ENCODE data around the gene MAP4K4. TPM values are rescaled to one million over a fixed set of nuclear protein-coding genes. Genes with fewer than 3 reads are reported as not detected.

Gene MAP4K4
- polyA plus RNA-seq, 1 experiment, result 53.5 TPM

DNA sequence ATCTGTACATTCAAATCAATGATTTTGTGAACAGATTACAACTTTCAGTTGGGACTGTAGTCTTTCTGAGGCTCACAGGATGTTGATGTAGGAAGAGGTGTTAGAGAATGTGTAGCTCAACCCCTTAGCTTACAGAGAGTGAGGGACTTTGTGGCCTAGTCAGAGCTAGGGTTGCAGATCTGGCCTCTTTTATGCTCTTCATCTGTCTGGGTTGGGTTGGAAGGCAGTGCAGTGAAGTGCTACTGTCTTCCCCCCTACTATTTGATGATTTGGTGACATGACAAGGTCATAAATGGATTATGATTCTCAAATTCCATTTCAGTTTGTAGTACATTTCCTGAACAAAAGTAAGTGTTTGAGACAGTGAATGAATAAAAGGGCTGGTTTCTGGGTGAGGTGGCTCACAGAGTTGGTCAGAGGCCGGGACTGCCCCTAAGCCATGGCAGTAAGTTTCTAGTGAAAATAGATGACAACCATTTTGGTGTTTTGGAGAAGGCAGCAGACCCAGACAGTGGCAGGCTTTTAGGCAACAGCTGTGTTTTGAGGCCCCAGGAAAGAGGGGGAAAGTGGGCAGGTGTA, 21.6 kb downstream of the MAP4K4 start:
- CTCF ChIA-PET, result no interaction called here
- Histone ChIP-seq H3K4me3 (ENCODE audit: low read depth, low read length) (no peak overlapping the region), H3K27me3 (ENCODE audit: control insufficient read depth, insufficient read depth, low read length) (no peaks in the 10 kb centered on the region), H3K36me3 (ENCODE audit: control insufficient read depth, insufficient read depth, low read length) (peaks cover 4% of the 10 kb centered on the region; the same call in 1 of the 2 replicates)
- POLR2A ChIA-PET, result no interaction called here
- DNase-seq (ENCODE audit: low read depth), result no peak
- TF ChIP-seq, protein P1, sequence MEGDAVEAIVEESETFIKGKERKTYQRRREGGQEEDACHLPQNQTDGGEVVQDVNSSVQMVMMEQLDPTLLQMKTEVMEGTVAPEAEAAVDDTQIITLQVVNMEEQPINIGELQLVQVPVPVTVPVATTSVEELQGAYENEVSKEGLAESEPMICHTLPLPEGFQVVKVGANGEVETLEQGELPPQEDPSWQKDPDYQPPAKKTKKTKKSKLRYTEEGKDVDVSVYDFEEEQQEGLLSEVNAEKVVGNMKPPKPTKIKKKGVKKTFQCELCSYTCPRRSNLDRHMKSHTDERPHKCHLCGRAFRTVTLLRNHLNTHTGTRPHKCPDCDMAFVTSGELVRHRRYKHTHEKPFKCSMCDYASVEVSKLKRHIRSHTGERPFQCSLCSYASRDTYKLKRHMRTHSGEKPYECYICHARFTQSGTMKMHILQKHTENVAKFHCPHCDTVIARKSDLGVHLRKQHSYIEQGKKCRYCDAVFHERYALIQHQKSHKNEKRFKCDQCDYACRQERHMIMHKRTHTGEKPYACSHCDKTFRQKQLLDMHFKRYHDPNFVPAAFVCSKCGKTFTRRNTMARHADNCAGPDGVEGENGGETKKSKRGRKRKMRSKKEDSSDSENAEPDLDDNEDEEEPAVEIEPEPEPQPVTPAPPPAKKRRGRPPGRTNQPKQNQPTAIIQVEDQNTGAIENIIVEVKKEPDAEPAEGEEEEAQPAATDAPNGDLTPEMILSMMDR (IDR thresholded peaks at IDR 0.05; ENCODE audit: insufficient read depth, low read depth, low read length), result no peak

DNA sequence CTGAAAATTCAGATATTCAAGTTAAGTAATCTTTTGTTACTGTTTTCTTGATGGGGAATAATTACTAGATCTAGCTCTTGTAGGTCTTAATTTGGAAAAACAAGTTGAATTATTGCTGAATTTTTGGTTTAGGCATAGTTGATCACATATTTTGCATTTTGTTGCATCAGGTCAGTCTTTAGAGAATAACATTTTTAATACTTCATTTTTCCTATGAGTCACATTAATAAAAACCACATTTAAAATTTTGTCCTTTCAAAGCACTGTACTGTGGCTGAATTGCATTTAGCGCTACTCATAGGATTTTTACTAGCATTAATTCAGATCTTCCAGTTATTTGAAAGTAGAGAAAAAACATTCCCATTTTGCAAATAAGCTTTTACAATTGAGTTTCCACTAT, 23.2 kb downstream of the MAP4K4 start:
- CTCF ChIA-PET, result interaction anchor here (0.9 kb wide), 1 partner anchor 302 kb away, joined by 3 read pairs; no protein-coding TSS in a partner anchor
- no peak for DNase-seq (ENCODE audit: low read depth)

DNA sequence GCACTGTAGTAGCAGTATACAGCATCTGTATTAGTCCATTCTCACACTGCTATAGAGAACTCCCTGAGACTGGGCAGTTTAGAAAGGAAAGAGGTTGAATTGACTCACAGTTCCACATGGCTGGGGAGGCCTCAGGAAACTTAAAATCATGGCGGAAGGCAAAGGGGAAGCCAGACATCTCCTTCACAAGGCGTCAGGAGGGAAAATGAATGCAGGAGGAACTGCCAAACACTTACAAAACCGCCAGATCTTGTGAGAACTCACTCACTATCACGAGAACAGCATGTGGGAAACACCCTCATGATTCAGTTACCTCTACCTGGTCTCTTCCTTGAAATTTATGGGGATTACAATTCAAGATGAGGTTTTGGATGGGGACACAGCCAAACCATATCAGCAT, 25.4 kb downstream of the MAP4K4 start:
- Histone ChIP-seq H3K36me3 (ENCODE audit: control insufficient read depth, insufficient read depth, low read length) (peaks cover 2% of the 10 kb centered on the region), H3K4me3 (ENCODE audit: low read depth, low read length) (no peak overlapping the region), H3K27me3 (ENCODE audit: control insufficient read depth, insufficient read depth, low read length) (no peaks in the 10 kb centered on the region)
- CTCF ChIA-PET, result no interaction called here
- POLR2A ChIA-PET, result no interaction called here
- DNase-seq (ENCODE audit: low read depth), result no peak
- TF ChIP-seq, protein P1 (IDR thresholded peaks at IDR 0.05; ENCODE audit: insufficient read depth, low read depth, low read length), result no peak

More for the DNA sequence above, 23.2 kb downstream of the MAP4K4 start:
- Histone ChIP-seq H3K36me3 (ENCODE audit: control insufficient read depth, insufficient read depth, low read length) (peaks cover 3% of the 10 kb centered on the region), H3K27me3 (ENCODE audit: control insufficient read depth, insufficient read depth, low read length) (no peaks in the 10 kb centered on the region), H3K4me3 (ENCODE audit: low read depth, low read length) (no peak overlapping the region)
- POLR2A ChIA-PET, result no interaction called here
- TF ChIP-seq, protein P1 (IDR thresholded peaks at IDR 0.05; ENCODE audit: insufficient read depth, low read depth, low read length), result no peak

DNA sequence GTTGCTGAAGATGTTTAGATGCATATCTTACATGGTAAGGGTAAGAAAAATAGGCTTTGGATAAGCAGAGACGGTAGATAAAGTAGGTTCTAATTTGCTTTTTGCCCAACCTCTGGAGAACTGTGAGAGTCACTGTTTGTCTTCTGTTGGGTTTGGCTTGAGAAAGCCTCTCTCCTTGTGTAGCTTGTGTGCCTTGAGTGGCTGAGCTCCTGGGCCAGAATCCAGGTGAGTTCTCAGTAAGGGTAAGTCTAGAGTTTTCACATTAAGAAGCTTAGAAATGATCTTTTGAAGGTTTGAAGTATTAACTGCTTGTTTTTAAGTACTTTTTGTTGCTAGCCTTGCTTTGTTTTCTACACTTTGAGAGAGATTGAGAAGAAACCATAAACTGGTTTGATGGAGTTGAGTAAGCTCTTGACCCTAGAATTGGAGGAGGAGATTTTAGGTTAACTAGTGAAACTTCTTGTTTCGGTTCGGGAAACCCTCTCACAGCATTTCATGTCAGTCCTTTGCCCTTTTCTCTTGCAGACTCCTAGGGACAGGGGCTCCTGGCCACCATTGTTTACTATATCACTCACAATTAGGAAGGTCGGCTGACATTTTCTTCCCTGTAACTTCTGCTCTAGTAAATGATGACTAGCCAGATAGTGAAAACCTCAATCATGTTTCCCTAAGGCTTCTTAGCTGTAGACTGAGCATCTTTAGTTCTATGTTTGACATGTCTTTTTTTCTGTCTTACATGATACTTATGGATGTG, 26.0 kb downstream of the MAP4K4 start:
- Histone ChIP-seq H3K27me3 (ENCODE audit: control insufficient read depth, insufficient read depth, low read length) (no peaks in the 10 kb centered on the region), H3K4me3 (ENCODE audit: low read depth, low read length) (no peak overlapping the region), H3K36me3 (ENCODE audit: control insufficient read depth, insufficient read depth, low read length) (peaks cover 2% of the 10 kb centered on the region)
- CTCF ChIA-PET, result no interaction called here
- DNase-seq (ENCODE audit: low read depth), result no peak
- POLR2A ChIA-PET, result no interaction called here
- TF ChIP-seq, protein P1 (IDR thresholded peaks at IDR 0.05; ENCODE audit: insufficient read depth, low read depth, low read length), result no peak

DNA sequence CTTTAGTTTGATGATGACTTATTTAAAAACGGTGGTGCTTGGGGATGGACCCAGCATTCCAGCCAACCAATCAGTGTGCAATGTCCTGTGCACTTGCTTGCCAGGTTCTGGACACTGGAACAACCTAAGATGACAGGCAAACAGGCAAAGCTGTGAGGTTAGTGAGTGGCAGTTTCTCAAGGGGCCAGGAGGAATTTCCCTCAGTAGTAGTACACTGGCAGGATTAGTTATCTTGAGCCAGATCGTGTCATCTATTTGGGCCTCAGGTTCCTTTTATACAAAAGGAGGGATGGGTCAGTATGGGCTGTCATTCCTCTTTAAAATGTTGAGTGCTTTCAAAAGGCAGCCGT, 26.6 kb downstream of the MAP4K4 start:
- ChIA-PET POLR2A (no interaction called here), CTCF (no interaction called here)
- Histone ChIP-seq H3K27me3 (ENCODE audit: control insufficient read depth, insufficient read depth, low read length) (no peaks in the 10 kb centered on the region), H3K4me3 (ENCODE audit: low read depth, low read length) (no peak overlapping the region), H3K36me3 (ENCODE audit: control insufficient read depth, insufficient read depth, low read length) (peaks cover 2% of the 10 kb centered on the region)
- DNase-seq (ENCODE audit: low read depth), result no peak
- TF ChIP-seq, protein P1 (IDR thresholded peaks at IDR 0.05; ENCODE audit: insufficient read depth, low read depth, low read length), result no peak

Measured in BJ (cell line).